HCT116 (cell line): Measurements from ENCODE around the gene SLC22A9. TPM values are rescaled to one million over a fixed set of nuclear protein-coding genes. Genes with fewer than 3 reads are reported as not detected.

Source experiments
- ATAC-seq: fragments of 200-7000 bp; cut with Tn5 transposase; 2 replicates; pipeline ENCODE4 v1.9.1; 2020; ENCODE audit warnings: mild to moderate bottlenecking, moderate library complexity
- BruUV-seq: library from RNA; stranded (reverse); fragments of 400-500 nt; replicated peaks from 2 replicates; lab custom pipeline; 2021; lab: Mats Ljungman, UMichigan
- CTCF ChIA-PET: fragments of 300-600 bp; sonication (Branson Sonifier 250); formaldehyde crosslinking; loops from one replicate; lab custom pipeline; 2021; ENCODE audit warnings: antibody characterized with exemption; lab: Charles Lee
- POLR2A ChIA-PET: fragments of 300-600, 350-600 bp; sonication (Branson Sonifier 250); formaldehyde crosslinking; loops from one replicate; lab custom pipeline; 2021; ENCODE audit warnings: antibody characterized with exemption; lab: Charles Lee
- RAD21 ChIA-PET, 2 experiments: fragments of 300-600 bp; sonication (Branson Sonifier 250); formaldehyde crosslinking; loops; one replicate each; lab custom pipeline; 2023; ENCODE audit warnings: low total read pairs in 2 of 2; ENCODE audit not compliant: uncharacterized antibody in 2 of 2, unreplicated experiment in 2 of 2, low non-redundant PET in 1 of 2; lab: Charles Lee
- DNase-seq: peaks from one replicate; pipeline ENCODE4 v3.0.0-alpha.2; 2010; ENCODE audit warnings: low read depth, low spot score
- H2AFZ ChIP-seq: fragments of 200-600 bp; shearing (Covaris generic), sonication (generic); 2 replicates; pipeline ENCODE4 v1.6.1; 2017; ENCODE audit warnings: low read depth, mixed run types, mixed read lengths, antibody characterized with exemption, low read length; ENCODE audit not compliant: poor library complexity, severe bottlenecking
- H3K27ac ChIP-seq: 2 replicates; pipeline ENCODE4 v1.5.1; 2012; ENCODE audit warnings: low read depth, low read length
- H3K27me3 ChIP-seq: fragments of 200-600 bp; sonication (generic); 2 replicates; pipeline ENCODE4 v1.6.1; 2016; ENCODE audit warnings: mixed run types, low read length, mixed read lengths; ENCODE audit not compliant: insufficient read depth
- H3K36me3 ChIP-seq, 2 experiments: fragments of 200-500 bp in 1 of 2; fragments of 200-600 bp in 1 of 2; sonication (Bioruptor generic) in 1 of 2; sonication (generic) in 1 of 2; 2 replicates each; pipeline versions ENCODE4 v1.5.1 to v1.6.1; 2014 to 2016; ENCODE audit warnings: low read length in 2 of 2, inconsistent platforms in 1 of 2, mixed read lengths in 1 of 2, mixed run types in 1 of 2; ENCODE audit not compliant: insufficient read depth in 2 of 2, control insufficient read depth in 1 of 2
- H3K4me1 ChIP-seq, 2 experiments: fragments of 200-600 bp in 1 of 2; sonication (generic) in 1 of 2; 2 replicates each; pipeline versions ENCODE4 v1.5.1 to v1.6.1; 2012 to 2017; ENCODE audit warnings: low read length in 2 of 2, inconsistent platforms in 1 of 2, mild to moderate bottlenecking in 1 of 2, mixed read lengths in 1 of 2, mixed run types in 1 of 2, moderate library complexity in 1 of 2; ENCODE audit not compliant: insufficient read depth in 2 of 2, control insufficient read depth in 1 of 2
- H3K4me2 ChIP-seq: fragments of 200-600 bp; sonication (generic); 2 replicates; pipeline ENCODE4 v1.6.1; 2017; ENCODE audit warnings: mixed run types, low read length, mixed read lengths
- H3K4me3 ChIP-seq, 2 experiments: fragments of 200-600 bp in 1 of 2; sonication (generic) in 1 of 2; replicated peaks in 1 of 2; 2 replicates each; pipeline ENCODE4 v1.5.1; 2011 to 2016; ENCODE audit warnings: low read length in 2 of 2, control low read depth in 1 of 2, low read depth in 1 of 2, mild to moderate bottlenecking in 1 of 2, mixed read lengths in 1 of 2, mixed run types in 1 of 2
- H3K79me2 ChIP-seq: fragments of 200-600 bp; sonication (generic); 2 replicates; pipeline ENCODE4 v1.6.1; 2017; ENCODE audit warnings: mild to moderate bottlenecking, mixed run types, low read length, moderate library complexity, mixed read lengths; ENCODE audit not compliant: insufficient read depth
- H3K9ac ChIP-seq: fragments of 200-600 bp; sonication (generic); 2 replicates; pipeline ENCODE4 v1.6.1; 2016; ENCODE audit warnings: low read length, mixed read lengths
- H3K9me2 ChIP-seq: fragments of 200-600 bp; sonication (generic), shearing (Covaris generic); 2 replicates; pipeline ENCODE4 v1.6.1; 2017; ENCODE audit warnings: mixed run types, mild to moderate bottlenecking, moderate library complexity; ENCODE audit not compliant: insufficient read depth
- H3K9me3 ChIP-seq, 2 experiments: fragments of 200-500 bp in 1 of 2; fragments of 200-600 bp in 1 of 2; sonication (Bioruptor generic) in 1 of 2; sonication (generic) in 1 of 2; 2 replicates each; pipeline ENCODE4 v1.6.1; 2014 to 2017; ENCODE audit warnings: low read length in 2 of 2, mixed read lengths in 2 of 2, inconsistent platforms in 1 of 2, low read depth in 1 of 2, mild to moderate bottlenecking in 1 of 2, mixed run types in 1 of 2, moderate library complexity in 1 of 2; ENCODE audit not compliant: control insufficient read depth in 1 of 2, insufficient read depth in 1 of 2
- H4K20me1 ChIP-seq: fragments of 200-600 bp; sonication (generic), shearing (Covaris generic); 2 replicates; pipeline ENCODE4 v1.6.1; 2017; ENCODE audit warnings: mixed run types, mild to moderate bottlenecking, moderate library complexity; ENCODE audit not compliant: insufficient read depth
- CBX3 ChIP-seq: IDR thresholded peaks from 2 replicates; pipeline ENCODE4 v1.6.1; 2012; ENCODE audit warnings: low read depth
- EGR1 ChIP-seq: IDR thresholded peaks from 2 replicates; pipeline ENCODE4 v1.6.1; 2012; ENCODE audit warnings: low read depth
- ELF1 ChIP-seq: IDR thresholded peaks from 2 replicates; pipeline ENCODE4 v1.6.1; 2012; ENCODE audit warnings: low read depth, borderline replicate concordance
- EZH2 ChIP-seq: fragments of 200-600 bp; sonication (generic); IDR thresholded peaks from 2 replicates; pipeline ENCODE4 v1.6.1; 2017; ENCODE audit warnings: antibody characterized with exemption, mixed run types
- EZH2phosphoT487 ChIP-seq: fragments of 200-600 bp; IDR thresholded peaks from 2 replicates; pipeline ENCODE4 v1.6.1; 2018; ENCODE audit warnings: antibody characterized with exemption, borderline replicate concordance
- FOSL1 ChIP-seq: IDR thresholded peaks from 2 replicates; pipeline ENCODE4 v1.6.1; 2012; ENCODE audit warnings: low read depth
- JUND ChIP-seq: IDR thresholded peaks from 2 replicates; pipeline ENCODE4 v1.6.1; 2012
- POLR2A ChIP-seq: IDR thresholded peaks from 2 replicates; pipeline ENCODE4 v1.7.0; 2011; ENCODE audit warnings: borderline replicate concordance; ENCODE audit not compliant: insufficient read depth, insufficient read length; ENCODE audit errors: extremely low read depth
- RAD21 ChIP-seq: IDR thresholded peaks from 2 replicates; pipeline ENCODE4 v1.6.1; 2012; ENCODE audit warnings: low read depth, mild to moderate bottlenecking
- REST ChIP-seq: IDR thresholded peaks from 2 replicates; pipeline ENCODE4 v1.6.1; 2012; ENCODE audit warnings: low read depth
- SIN3A ChIP-seq: IDR thresholded peaks from 2 replicates; pipeline ENCODE4 v1.6.1; 2012; ENCODE audit warnings: low read depth
- SP1 ChIP-seq: IDR thresholded peaks from 2 replicates; pipeline ENCODE4 v1.6.1; 2012; ENCODE audit warnings: low read depth
- SRF ChIP-seq: IDR thresholded peaks from 2 replicates; pipeline ENCODE4 v1.6.1; 2012; ENCODE audit warnings: low read depth
- TCF7L2 ChIP-seq: IDR thresholded peaks from 2 replicates; pipeline ENCODE4 v1.7.0; 2011; ENCODE audit warnings: borderline replicate concordance, inconsistent platforms; ENCODE audit not compliant: insufficient read depth, insufficient read length; ENCODE audit errors: extremely low read depth
- YY1 ChIP-seq: IDR thresholded peaks from 2 replicates; pipeline ENCODE4 v1.6.1; 2011; ENCODE audit warnings: low read length, low read depth, moderate library complexity, mild to moderate bottlenecking; ENCODE audit not compliant: insufficient replicate concordance; ENCODE audit errors: extremely low read depth
- ZNF274 ChIP-seq: fragments of 200-500 bp; sonication (Bioruptor generic); IDR thresholded peaks from 2 replicates; pipeline ENCODE4 v1.6.1; 2014; ENCODE audit warnings: mild to moderate bottlenecking, low read depth, low read length, inconsistent platforms
- intact Hi-C: fragments of 100-400 bp; cut with micrococcal nuclease; formaldehyde crosslinking; loops from 2 replicates; pipeline ENCODE4 v1.10.0; 2022
- total RNA-seq: library from RNA; stranded (reverse); gene quantifications from one replicate; pipeline ENCODE4 v1.2.1, GENCODE V29; 2021; ENCODE audit not compliant: unreplicated experiment
- TF ChIP-seq, protein P1 (sequence below), 3 experiments: fragments of 200-600 bp in 1 of 3; sonication (generic) in 1 of 3; IDR thresholded peaks in 2 of 3; conservative IDR thresholded peaks in 1 of 3; 2 replicates each; pipeline ENCODE4 v1.5.1; 2012 to 2017; ENCODE audit warnings: low read depth in 2 of 3, low read length in 2 of 3, antibody characterized with exemption in 1 of 3, borderline replicate concordance in 1 of 3, control low read depth in 1 of 3, mild to moderate bottlenecking in 1 of 3, mixed read lengths in 1 of 3, mixed run types in 1 of 3, moderate library complexity in 1 of 3; ENCODE audit not compliant: insufficient read depth in 1 of 3
- TF ChIP-seq, protein P2 (sequence below): IDR thresholded peaks from 2 replicates; pipeline ENCODE4 v1.6.1; 2012

Gene SLC22A9
- total RNA-seq, 1 experiment from 2014 or later, result not detected

- no peak overlapping the region for H3K27ac ChIP-seq
- ATAC-seq, result no peak
- CTCF ChIA-PET, result no interaction called here
These were observed 17.4 kb upstream of the SLC22A9 start for GRCh38 chr11:63352144-63352543.

More at GRCh38 chr11:63352144-63352543, 17.4 kb upstream of the SLC22A9 start:
- intact Hi-C loops, result no loop called here
- no peaks in the 10 kb centered on the region for H3K9me3 ChIP-seq
- H3K27me3 ChIP-seq, result peaks cover 17% of the 10 kb centered on the region
- no peaks in the 10 kb centered on the region for H3K4me1 ChIP-seq
- no peak overlapping the region for H3K9ac ChIP-seq
- H3K4me3 ChIP-seq, result no peak overlapping the region
- POLR2A ChIA-PET, result no interaction called here
- no TSS peak for BruUV-seq
- no peak for DNase-seq
- no peak overlapping the region for H2AFZ ChIP-seq
- no peaks in the 10 kb centered on the region for H3K9me2 ChIP-seq
- H4K20me1 ChIP-seq, result no peaks in the 10 kb centered on the region
- RAD21 ChIA-PET, result no interaction called here
- no peak overlapping the region for H3K4me2 ChIP-seq
- TF ChIP-seq EGR1, result no peak
- TF ChIP-seq REST, result no peak
- no peak for TF ChIP-seq RAD21
- no peak for TF ChIP-seq YY1
- TF ChIP-seq SIN3A, result no peak
- TF ChIP-seq POLR2A, result no peak
- TF ChIP-seq FOSL1, result no peak
- no peak for TF ChIP-seq EZH2
- TF ChIP-seq EZH2phosphoT487, result no peak
- no peak for TF ChIP-seq SP1
- TF ChIP-seq SRF, result no peak
- TF ChIP-seq, protein P1, sequence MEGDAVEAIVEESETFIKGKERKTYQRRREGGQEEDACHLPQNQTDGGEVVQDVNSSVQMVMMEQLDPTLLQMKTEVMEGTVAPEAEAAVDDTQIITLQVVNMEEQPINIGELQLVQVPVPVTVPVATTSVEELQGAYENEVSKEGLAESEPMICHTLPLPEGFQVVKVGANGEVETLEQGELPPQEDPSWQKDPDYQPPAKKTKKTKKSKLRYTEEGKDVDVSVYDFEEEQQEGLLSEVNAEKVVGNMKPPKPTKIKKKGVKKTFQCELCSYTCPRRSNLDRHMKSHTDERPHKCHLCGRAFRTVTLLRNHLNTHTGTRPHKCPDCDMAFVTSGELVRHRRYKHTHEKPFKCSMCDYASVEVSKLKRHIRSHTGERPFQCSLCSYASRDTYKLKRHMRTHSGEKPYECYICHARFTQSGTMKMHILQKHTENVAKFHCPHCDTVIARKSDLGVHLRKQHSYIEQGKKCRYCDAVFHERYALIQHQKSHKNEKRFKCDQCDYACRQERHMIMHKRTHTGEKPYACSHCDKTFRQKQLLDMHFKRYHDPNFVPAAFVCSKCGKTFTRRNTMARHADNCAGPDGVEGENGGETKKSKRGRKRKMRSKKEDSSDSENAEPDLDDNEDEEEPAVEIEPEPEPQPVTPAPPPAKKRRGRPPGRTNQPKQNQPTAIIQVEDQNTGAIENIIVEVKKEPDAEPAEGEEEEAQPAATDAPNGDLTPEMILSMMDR (IDR thresholded peaks at IDR 0.05 in 2 of 3, conservative IDR thresholded peaks at IDR 0.05 in 1 of 3; ENCODE audit: borderline replicate concordance in 1 of 3, insufficient read depth in 1 of 3, low read depth in 2 of 3, low read length in 2 of 3), result no peak
- TF ChIP-seq ZNF274, result no peak
- TF ChIP-seq, protein P2, sequence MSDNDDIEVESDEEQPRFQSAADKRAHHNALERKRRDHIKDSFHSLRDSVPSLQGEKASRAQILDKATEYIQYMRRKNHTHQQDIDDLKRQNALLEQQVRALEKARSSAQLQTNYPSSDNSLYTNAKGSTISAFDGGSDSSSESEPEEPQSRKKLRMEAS, result no peak
- no peak for TF ChIP-seq TCF7L2
- no peak for TF ChIP-seq ELF1
- TF ChIP-seq JUND, result no peak
- TF ChIP-seq CBX3, result no peak
- no peaks in the 10 kb centered on the region for H3K36me3 ChIP-seq
- H3K79me2 ChIP-seq, result no peaks in the 10 kb centered on the region
